Endothelial cell of umbilical vein (primary cell): ENCODE measurements around the gene SRD5A2. TPM values are rescaled to one million over a fixed set of nuclear protein-coding genes. Genes with fewer than 3 reads are reported as not detected.

Experiments
- BruUV-seq: library from RNA; stranded (reverse); fragments of 400-500 nt; replicated peaks from 2 replicates; lab custom pipeline; 2021; lab: Mats Ljungman, UMichigan
- CTCF ChIA-PET: fragments of 300-600, 350-600 bp; sonication (Branson Sonifier 250); formaldehyde crosslinking; loops from one replicate; lab custom pipeline; 2021; ENCODE audit warnings: antibody characterized with exemption, inconsistent platforms; lab: Charles Lee
- POLR2A ChIA-PET: fragments of 300-600, 350-600 bp; sonication (Branson Sonifier 250); formaldehyde crosslinking; loops from one replicate; lab custom pipeline; 2021; ENCODE audit warnings: antibody characterized with exemption, inconsistent platforms; lab: Charles Lee
- DNase-seq: peaks from one replicate; pipeline ENCODE4 v3.0.0-alpha.2; 2011; ENCODE audit warnings: low read depth, low spot score
- FAIRE-seq: peaks from 2 replicates; lab custom pipeline; 2011; peaks lifted over from hg19 to GRCh38; lab: Jason Lieb, UNC
- H2AFZ ChIP-seq: 2 replicates; pipeline ENCODE4 v1.6.0; 2012; ENCODE audit warnings: low read depth, low read length, control low read depth, inconsistent platforms
- H3K27ac ChIP-seq: 2 replicates; pipeline ENCODE4 v1.5.1; 2011; ENCODE audit warnings: low read depth, mild to moderate bottlenecking, control low read depth, low read length, moderate library complexity; ENCODE audit not compliant: insufficient read depth
- H3K27me3 ChIP-seq, 2 experiments: 2 replicates each; pipeline versions ENCODE4 v1.6.0 to v1.6.1; 2011; ENCODE audit warnings: low read length in 2 of 2, mixed read lengths in 1 of 2; ENCODE audit not compliant: control insufficient read depth in 2 of 2, insufficient read depth in 2 of 2
- H3K36me3 ChIP-seq, 2 experiments: 2 replicates in 1 of 2; 3 replicates in 1 of 2; pipeline ENCODE4 v1.5.1; 2011; ENCODE audit warnings: low read length in 2 of 2, mild to moderate bottlenecking in 1 of 2, moderate library complexity in 1 of 2; ENCODE audit not compliant: control insufficient read depth in 2 of 2, insufficient read depth in 2 of 2; ENCODE audit errors: extremely low read depth in 1 of 2
- H3K4me1 ChIP-seq: 3 replicates; pipeline ENCODE4 v1.5.1; 2011; ENCODE audit warnings: mild to moderate bottlenecking, low read length; ENCODE audit not compliant: control insufficient read depth, insufficient read depth; ENCODE audit errors: extremely low read depth
- H3K4me2 ChIP-seq: 2 replicates; pipeline ENCODE4 v1.6.1; 2011; ENCODE audit warnings: low read length, control low read depth, mixed read lengths; ENCODE audit not compliant: insufficient read depth
- H3K4me3 ChIP-seq, 3 experiments: fragments of 200-600 bp in 1 of 3; sonication (generic), shearing (Covaris generic) in 1 of 3; replicated peaks in 1 of 3; 2 replicates each; pipeline ENCODE4 v1.5.1; 2011 to 2016; ENCODE audit warnings: control low read depth in 3 of 3, low read length in 3 of 3, mild to moderate bottlenecking in 2 of 3, inconsistent platforms in 1 of 3, low read depth in 1 of 3, moderate library complexity in 1 of 3; ENCODE audit not compliant: insufficient read depth in 1 of 3
- H3K79me2 ChIP-seq: 2 replicates; pipeline ENCODE4 v1.6.0; 2012; ENCODE audit warnings: low read length, inconsistent platforms; ENCODE audit not compliant: control insufficient read depth, insufficient read depth
- H3K9ac ChIP-seq: replicated peaks from 2 replicates; pipeline ENCODE3; 2011; ENCODE audit warnings: low read length, control low read depth; ENCODE audit not compliant: insufficient read depth; ENCODE audit errors: extremely low read depth
- H3K9me1 ChIP-seq: replicated peaks from 3 replicates; pipeline ENCODE4 v1.6.0; 2011; ENCODE audit warnings: mild to moderate bottlenecking, low read length; ENCODE audit not compliant: control insufficient read depth, insufficient read depth; ENCODE audit errors: extremely low read depth
- H3K9me3 ChIP-seq: replicated peaks from 2 replicates; pipeline ENCODE4 v1.5.1; 2012; ENCODE audit warnings: low read length, inconsistent platforms; ENCODE audit not compliant: control insufficient read depth, insufficient read depth
- H4K20me1 ChIP-seq: replicated peaks from 2 replicates; pipeline ENCODE3; 2011; ENCODE audit warnings: mild to moderate bottlenecking, low read length; ENCODE audit not compliant: control insufficient read depth, insufficient read depth; ENCODE audit errors: extremely low read depth
- CTCF ChIP-seq, 2 donors: IDR thresholded peaks; 1 replicate in 1 of 2; 2 replicates in 1 of 2; pipeline ENCODE4 v1.5.1; 2011; ENCODE audit warnings: low read length in 2 of 2, mild to moderate bottlenecking in 2 of 2, moderate library complexity in 2 of 2, control low read depth in 1 of 2, inconsistent platforms in 1 of 2, low read depth in 1 of 2; ENCODE audit not compliant: insufficient read depth in 1 of 2; ENCODE audit errors: extremely low read depth in 1 of 2
- EZH2 ChIP-seq: IDR thresholded peaks from 2 replicates; pipeline ENCODE4 v1.6.1; 2012; ENCODE audit warnings: borderline replicate concordance, low read depth, mild to moderate bottlenecking, moderate library complexity, low read length, inconsistent platforms; ENCODE audit not compliant: severe bottlenecking
- FOS ChIP-seq: IDR thresholded peaks from 2 replicates; pipeline ENCODE4 v1.6.1; 2011; ENCODE audit warnings: mild to moderate bottlenecking, low read length, moderate library complexity, borderline replicate concordance; ENCODE audit not compliant: insufficient read depth
- GATA2 ChIP-seq: IDR thresholded peaks from 2 replicates; pipeline ENCODE4 v1.7.0; 2011; ENCODE audit warnings: low read depth, mild to moderate bottlenecking, moderate library complexity, mixed read lengths, low read length; ENCODE audit not compliant: insufficient read length, insufficient read depth
- JUN ChIP-seq: IDR thresholded peaks from 2 replicates; pipeline ENCODE4 v1.6.1; 2011; ENCODE audit warnings: borderline replicate concordance, low read depth; ENCODE audit not compliant: insufficient read length, insufficient read depth
- MAX ChIP-seq: IDR thresholded peaks from 2 replicates; pipeline ENCODE4 v1.6.1; 2011; ENCODE audit not compliant: insufficient read depth, insufficient read length
- MYC ChIP-seq: IDR thresholded peaks from one replicate; pipeline ENCODE4 v1.6.1; 2011; ENCODE audit warnings: mild to moderate bottlenecking, low read depth, low read length
- POLR2A ChIP-seq: IDR thresholded peaks from 2 replicates; pipeline ENCODE4 v1.6.1; 2012; ENCODE audit warnings: low read depth, mild to moderate bottlenecking, control low read depth, low read length
- POLR2AphosphoS5 ChIP-seq: IDR thresholded peaks from 2 replicates; pipeline ENCODE4 v1.6.1; 2012; ENCODE audit warnings: low read depth, mild to moderate bottlenecking, control low read depth, low read length, moderate library complexity; ENCODE audit not compliant: insufficient read depth
- dilution Hi-C: fragments of 300-500 bp; cut with MboI; formaldehyde crosslinking; loops from one replicate; pipeline ENCODE4 v1.15.0; 2019; ENCODE audit warnings: low sequenced_read_pairs; ENCODE audit not compliant: extremely low pct_ligation_motif_present
- intact Hi-C: fragments of 100-400 bp; cut with micrococcal nuclease; formaldehyde crosslinking; loops from one replicate; pipeline ENCODE4 v1.10.0; 2022
- polyA plus RNA-seq, 4 experiments: library from polyadenylated mRNA; depleted of rRNA in 3 of 4; stranded (reverse) in 3 of 4; unstranded in 1 of 4; fragments of >200 nt; gene quantifications; 2 replicates each; pipeline versions ENCODE4 v1.2.1 to v1.2.3, GENCODE V29; 2011 to 2012; ENCODE audit warnings: missing spikeins in 1 of 4
- total RNA-seq: library from RNA; stranded (reverse); gene quantifications from 2 replicates; pipeline ENCODE4 v1.2.3, GENCODE V29; 2021

SRD5A2 gene
- total and polyA plus RNA-seq, 2 donors (not counting 3 experiments of a cell fraction or from before 2014, with no cell fraction given), result not detected

DNA sequence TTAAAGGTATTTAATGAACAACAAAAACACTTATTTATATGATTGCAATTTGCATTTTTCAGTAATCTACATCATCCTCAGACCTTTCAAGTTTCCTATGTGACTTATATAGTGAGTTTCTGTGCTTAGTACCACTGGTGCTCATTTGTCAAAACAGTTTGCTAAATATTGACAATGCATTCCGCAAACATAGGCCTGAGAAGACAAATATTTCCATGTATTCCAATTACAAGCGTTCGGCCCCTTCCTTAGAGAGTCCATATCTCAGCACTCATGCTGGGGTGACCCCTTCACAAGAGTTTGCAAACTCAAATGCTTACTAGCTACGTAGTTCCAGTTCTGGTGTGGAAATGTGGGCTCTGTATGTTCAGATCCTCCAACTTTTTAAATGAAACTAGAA, 56.1 kb downstream of the SRD5A2 start:
- intact Hi-C loops, result no loop called here
- no peaks in the 10 kb centered on the region for H3K9me1 ChIP-seq
- H3K4me1 ChIP-seq, result no peaks in the 10 kb centered on the region
- H3K9me3 ChIP-seq, result no peaks in the 10 kb centered on the region
- H3K9ac ChIP-seq, result no peak overlapping the region
- TF ChIP-seq MAX (no peak), EZH2 (no peak), POLR2A (no peak), FOS (no peak), POLR2AphosphoS5 (no peak), MYC (no peak), GATA2 (no peak), JUN (no peak), CTCF (IDR thresholded peaks at IDR 0.05; ENCODE audit: extremely low read depth in 1 of 2, insufficient read depth in 1 of 2, low read depth in 1 of 2, low read length in 2 of 2) (no peak)
- FAIRE-seq (no peak), DNase-seq (no peak)
- no peaks in the 10 kb centered on the region for H4K20me1 ChIP-seq
- dilution Hi-C loops, result no loop called here
- no peak overlapping the region for H3K4me2 ChIP-seq
- no peak overlapping the region for H3K4me3 ChIP-seq
- BruUV-seq, result no TSS peak
- POLR2A ChIA-PET, result no interaction called here
- H3K36me3 ChIP-seq, result no peaks in the 10 kb centered on the region
- no peaks in the 10 kb centered on the region for H3K79me2 ChIP-seq
- CTCF ChIA-PET, result no interaction called here
- no peak overlapping the region for H3K27ac ChIP-seq
- H2AFZ ChIP-seq, result no peak overlapping the region
- H3K27me3 ChIP-seq, result no peaks in the 10 kb centered on the region
